ENCODE data around the gene PDE6G.
"Not testable (repeated sequence)": the region's sequence is repeated elsewhere in the genome, so short reads cannot be mapped to it uniquely, and the experiment has no call there.

The PDE6G gene

DNA sequence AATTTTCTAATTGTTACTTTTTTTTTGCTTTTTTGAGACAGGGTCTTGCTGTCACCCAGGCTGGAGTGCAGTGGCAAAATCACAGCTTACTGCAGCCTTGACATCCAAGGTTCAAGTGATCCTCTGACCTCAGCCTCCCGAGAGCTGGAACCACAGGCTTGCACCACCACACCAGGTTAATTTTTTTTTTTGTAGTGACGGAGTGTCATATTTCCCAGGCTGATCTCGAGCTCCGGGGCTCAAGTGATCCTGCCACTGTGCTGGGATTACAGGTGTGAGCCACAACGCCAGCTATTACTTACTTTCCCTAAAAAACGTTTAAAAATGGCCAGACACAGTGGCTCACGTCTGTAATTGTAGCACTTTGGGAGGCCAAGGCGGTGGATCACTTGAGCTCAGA lies 26.1 kb downstream of the PDE6G start:
- FAIRE-seq = no peak

DNA sequence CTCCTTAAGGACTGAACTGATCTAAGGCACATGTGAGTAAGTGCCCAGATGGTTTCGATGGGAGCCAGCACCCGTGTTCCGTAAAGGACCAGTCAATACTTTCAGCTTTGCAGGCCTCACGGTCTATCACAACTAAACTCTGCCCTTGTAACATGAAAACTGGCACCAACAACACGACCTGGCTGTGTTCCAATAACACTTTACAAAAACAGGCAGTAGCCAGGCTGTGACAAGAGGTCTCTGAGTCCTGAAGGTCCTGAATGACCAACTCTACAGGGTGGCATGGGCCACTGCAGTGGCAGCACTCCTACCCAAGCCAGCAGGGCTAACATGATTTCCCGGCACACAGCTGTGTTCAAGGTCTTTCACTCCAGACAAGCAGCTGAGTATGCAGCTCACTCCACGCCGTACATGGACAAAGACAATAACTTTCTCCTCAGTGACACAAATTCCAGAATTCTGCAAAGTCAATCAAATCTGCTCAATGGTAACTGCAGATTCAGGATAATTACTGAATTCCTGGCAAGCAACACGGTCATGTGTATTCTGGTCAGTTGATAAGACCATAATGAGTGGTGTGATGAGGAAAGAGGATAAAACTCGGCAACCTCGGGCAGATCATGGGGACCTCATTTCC lies 34.7 kb downstream of the PDE6G start:
- FAIRE-seq = no peak

DNA sequence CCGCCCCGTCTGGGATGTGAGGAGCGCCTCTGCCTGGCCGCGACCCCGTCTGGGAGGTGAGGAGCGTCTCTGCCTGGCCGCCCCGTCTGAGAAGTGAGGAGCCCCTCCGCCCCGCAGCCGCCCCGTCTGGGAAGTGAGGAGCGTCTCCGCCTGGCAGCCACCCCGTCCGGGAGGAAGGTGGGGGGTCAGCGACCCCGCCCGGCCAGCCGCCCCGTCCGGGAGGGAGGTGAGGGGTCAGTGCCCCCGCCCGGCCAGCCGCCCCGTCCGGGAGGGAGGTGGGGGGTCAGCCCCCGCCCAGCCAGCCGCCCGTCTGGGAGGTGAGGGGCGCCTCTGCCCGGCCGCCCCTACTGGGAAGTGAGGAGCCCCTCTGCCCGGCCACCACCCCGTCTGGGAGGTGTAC lies 38.0 kb downstream of the PDE6G start:
- not testable (repeated sequence) for FAIRE-seq

DNA sequence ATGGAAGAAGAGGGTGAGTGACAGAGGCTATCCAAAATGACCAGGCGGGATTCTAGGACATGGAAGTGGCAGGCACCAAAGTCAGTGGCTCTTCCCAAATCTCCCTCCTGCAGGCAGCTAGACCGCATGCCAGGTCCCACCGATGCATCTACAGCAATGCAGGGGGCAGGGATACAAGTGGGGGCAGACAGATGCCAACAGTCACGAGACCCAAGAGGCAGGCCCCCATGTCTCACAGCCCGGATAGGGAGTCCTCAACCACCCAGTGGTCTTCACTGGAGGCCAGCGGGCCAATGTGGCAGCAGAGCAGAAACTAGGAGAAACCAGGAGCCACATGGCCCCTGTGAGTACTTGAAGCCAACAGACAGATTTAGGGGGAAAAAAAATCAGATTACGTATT lies 39.5 kb downstream of the PDE6G start:
- FAIRE-seq = no peak

DNA sequence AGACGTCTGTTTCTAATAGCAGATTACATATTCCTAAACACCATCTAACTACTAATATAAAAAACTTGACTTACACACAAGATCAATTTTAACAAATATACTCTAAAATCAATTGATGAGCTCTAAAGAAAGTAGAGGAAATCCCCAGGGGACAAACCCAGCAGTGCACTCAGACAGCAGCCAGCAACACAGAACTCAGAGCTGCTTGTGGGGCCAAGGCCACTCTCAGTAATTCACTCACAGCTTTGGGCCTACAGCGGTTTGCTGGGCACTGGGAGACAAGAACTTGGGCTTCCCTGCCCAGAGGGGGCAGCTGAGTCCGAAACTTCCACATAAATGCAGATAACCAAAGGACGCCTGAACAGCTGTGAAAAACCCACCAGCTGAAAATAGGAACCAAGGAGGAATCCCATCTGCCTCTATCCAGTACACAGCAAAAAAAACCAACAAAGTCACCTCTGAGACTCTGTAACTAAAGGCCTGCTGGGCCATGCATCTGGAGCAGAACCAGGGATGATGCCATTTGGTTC lies 40.9 kb downstream of the PDE6G start:
- no peak for FAIRE-seq

DNA sequence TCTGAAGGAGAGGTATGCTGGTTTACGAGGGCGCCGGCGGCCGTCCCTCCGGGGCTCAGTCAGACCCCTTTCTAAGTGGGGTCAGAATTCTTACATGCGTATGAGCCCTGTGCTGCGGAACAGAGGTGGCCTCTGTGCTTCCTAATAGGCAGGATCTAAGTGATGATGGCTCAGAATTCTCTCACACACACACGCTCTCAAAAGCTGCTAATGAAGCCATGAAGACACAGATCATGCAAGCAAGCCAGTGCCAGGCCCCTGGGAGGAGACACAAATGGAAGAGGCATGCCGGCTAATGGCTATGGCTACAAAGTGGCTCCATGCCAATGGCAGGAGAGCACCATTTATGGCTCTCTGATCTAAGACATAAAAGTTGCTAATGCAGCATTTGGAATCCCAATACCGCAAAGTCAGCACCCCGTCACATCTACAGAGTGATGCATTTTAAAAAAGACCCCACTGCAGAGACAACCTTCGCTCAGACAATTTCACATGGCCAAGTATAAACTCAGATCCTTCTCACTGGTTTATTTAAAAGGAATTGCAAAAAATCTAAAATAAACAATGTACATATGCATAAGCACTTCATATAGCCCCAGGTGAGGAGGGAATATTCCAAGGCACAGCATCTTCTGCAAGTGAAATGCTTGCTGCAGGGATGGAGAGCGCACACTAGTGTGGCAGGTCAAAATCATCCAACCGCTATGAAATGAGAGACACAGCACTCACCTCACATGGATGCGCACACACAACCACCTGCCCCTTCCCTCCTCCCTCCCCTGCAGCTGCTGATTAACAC lies 44.0 kb downstream of the PDE6G start:
- no peak for FAIRE-seq

DNA sequence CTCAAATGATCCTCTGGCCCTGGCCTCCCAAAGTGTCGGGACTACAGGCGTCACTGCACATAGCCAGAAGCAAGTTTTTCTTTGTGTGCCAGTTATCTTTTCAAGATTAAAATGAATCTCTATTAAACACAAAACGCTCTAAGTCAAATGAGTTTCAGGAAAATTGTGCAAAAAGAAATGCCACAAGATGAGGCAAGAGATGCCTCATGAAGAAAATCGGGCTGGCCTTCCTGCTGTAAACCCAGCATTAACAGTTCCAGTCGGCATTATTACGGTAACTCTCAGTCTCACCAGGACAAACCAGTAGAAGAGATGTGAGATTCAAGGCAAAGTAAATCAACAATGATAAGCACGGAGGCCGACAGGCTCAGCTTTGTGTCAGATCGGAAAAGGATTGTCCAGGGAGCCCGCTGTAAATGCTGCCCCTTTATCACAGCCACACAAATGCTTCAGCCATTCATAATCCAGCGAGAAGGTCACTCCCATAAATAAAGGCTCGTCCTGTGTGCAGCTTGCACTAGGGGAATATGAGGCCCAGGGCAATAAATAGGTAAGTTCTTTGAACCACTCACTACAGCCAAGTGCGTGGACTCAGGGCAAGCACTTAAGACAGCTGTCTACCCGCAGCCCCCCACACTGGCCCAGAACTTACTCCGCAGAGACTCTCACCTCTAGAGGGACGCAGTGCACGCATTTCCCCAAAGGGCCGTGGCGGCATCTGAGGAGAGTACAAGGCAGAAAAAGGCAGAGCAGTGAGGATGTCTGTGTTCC lies 46.6 kb downstream of the PDE6G start:
- no peak for FAIRE-seq

DNA sequence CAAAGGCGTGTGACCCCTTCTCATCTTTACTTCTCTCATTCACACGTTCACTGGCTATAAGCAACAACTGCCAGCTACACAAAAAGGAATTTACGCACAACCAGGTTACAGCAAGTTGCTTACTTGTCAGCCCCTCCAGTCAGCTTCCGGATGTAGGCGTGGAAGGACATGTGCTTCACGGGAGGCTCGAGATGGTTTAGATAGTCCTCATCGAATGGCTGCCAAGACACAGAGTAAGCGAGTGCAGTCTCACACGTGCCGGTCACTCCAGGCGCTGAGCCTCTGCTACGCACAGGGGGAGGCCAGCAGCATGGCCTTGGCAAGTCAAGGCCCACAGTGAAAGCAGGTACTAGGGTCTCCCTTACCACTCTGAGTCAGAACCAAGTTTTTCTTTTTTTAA lies 47.7 kb downstream of the PDE6G start:
- no peak for FAIRE-seq

DNA sequence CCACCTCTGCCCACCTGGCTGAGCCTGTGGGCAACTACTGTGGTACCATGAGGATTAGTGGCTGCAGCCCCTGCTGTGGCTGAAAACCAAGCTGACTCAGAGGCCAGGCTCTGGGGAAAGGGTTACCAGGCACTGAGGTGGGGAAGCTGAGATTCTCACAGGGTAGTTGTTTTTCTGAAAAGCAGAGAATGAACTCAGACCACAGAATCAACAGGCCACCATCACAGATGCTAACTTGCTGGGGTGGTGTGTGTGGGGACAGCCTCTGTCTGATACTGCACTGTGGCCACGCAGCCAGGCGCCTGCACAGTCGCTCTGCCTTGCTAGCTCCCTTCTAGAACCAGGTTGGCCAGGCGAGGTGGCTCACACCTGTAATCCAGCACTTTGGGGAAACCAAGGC lies 48.3 kb downstream of the PDE6G start:
- FAIRE-seq = no peak

DNA sequence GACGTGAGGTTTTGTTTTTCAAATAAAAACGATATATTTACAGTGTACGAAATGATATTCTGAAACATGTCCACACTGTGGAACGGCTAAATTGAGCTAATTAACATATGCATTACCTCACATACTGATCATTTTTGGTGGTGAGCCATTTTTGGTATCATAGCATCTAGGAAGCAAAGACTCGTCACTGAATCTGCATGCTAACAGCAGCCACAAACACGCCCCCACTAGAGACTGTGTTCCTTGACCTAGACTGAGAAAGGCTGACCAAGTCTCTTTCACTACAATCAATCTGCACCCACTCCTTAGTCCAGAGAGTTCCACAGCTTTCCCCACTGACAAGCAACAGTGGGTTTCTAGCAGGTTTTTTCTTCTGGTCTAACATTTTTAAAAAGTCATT lies 48.9 kb downstream of the PDE6G start:
- FAIRE-seq = no peak

DNA sequence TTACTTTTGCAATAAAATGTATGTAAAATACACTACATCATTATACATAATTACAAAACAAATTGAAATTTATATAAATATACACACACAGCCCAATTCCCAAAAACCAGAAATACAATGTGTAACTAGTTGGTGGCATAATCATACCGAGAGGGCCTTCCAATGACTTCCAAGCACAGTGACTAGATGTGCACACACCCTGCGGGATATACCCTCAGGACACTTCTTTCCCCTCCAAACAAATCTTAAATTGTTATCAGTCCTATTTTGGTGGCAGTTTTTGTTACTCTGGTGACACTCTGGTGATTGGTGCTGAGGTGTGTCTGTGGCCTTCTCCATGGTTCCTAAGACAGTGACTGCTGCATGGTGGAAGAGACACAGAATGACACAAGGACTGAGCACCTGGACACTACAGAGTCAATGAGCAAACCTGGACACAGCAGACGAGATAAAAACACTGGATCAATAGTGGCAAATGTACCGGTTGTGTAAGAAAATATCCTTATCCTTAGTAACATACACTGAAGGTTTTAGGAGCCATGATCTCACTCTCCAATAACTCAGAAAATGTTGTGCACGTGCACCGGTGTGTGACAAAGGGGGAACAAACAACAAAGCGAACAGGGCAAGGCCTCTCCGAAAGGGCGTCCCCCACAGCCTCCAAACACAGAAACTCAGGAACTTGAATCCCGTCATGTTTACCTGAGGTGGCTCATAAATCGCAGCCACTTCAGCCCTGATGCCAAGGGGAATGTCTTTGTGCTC lies 52.3 kb downstream of the PDE6G start:
- no peak for FAIRE-seq

DNA sequence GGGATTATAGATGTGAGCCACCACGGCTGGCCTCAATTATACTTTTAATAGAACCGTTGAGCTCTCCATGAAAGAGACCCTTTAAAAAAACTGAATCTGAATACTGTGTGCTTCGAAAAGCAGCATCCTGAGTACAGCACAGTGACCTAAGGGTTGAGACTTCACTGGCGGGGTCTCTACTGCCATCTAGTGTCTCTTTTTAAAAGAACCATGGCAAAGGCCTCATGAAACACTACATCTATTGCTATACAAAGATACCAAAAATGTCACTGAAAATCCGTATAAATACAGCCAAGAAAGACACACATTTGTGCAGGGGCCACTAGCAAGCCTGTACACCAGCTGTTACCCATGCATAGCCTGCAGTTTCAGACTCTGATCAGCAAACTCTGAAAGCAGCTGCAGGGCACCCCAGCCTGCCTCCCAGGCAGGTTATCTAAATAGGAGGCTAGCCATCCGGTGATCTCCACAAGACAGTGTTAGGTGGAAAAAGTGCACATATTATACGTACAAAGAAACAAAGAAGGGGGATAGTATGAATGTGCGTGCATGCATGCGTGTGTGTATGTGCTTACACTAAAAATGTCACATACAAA lies 54.7 kb downstream of the PDE6G start:
- no peak for FAIRE-seq

All from endometrium (tissue), 2 donors.